Bronchial epithelial cell (primary cell): ENCODE data around the gene ABHD17C. TPM values are rescaled to one million over a fixed set of nuclear protein-coding genes. Genes with fewer than 3 reads are reported as not detected.

Experiments
- DNase-seq: peaks from one replicate; pipeline ENCODE4 v3.0.0-alpha.2; 2010; ENCODE audit warnings: low read depth
- FAIRE-seq: peaks from 2 replicates; lab custom pipeline; 2011; peaks lifted over from hg19 to GRCh38; lab: Jason Lieb, UNC
- H3K27me3 ChIP-seq: 2 replicates; pipeline ENCODE4 v1.5.1; 2011; ENCODE audit warnings: low read length; ENCODE audit not compliant: control insufficient read depth, insufficient read depth
- H3K36me3 ChIP-seq: 2 replicates; pipeline ENCODE4 v1.5.1; 2011; ENCODE audit warnings: low read length; ENCODE audit not compliant: control insufficient read depth, insufficient read depth
- H3K4me3 ChIP-seq: 2 replicates; pipeline ENCODE4 v1.5.1; 2011; ENCODE audit warnings: mild to moderate bottlenecking, low read depth, low read length, control low read depth
- CTCF ChIP-seq: IDR thresholded peaks from 2 replicates; pipeline ENCODE4 v1.5.1; 2011; ENCODE audit warnings: mild to moderate bottlenecking, moderate library complexity, low read length, control low read depth, inconsistent platforms; ENCODE audit not compliant: insufficient read depth, severe bottlenecking
- total RNA-seq: library from RNA; depleted of rRNA; stranded (reverse); fragments of >200 nt; gene quantifications from 2 replicates; pipeline ENCODE4 v1.2.1, GENCODE V29; 2014

The ABHD17C gene
- total RNA-seq, 1 donor from 2014 or later, result 30.5 TPM

DNA sequence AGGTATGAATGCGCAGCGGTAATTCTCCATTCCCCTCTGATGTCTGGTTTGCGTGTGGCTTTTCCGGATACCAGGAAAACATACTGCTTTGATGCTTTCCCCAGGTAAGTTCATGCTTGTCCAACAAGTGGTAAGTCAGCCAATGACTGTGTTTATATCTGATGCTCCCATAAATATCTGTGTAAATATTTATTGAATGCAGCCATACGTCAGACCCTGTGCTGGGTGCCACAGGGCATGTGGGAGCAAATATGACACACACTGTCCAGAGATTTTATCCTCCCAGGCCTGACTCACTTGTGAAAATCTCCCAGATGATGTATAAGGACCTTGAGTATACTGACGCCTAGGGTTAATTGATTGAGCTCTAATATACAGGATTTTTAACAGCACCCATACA is 54.5 kb downstream of the ABHD17C start:
- Histone ChIP-seq H3K36me3 (peaks cover 9% of the 10 kb centered on the region), H3K27me3 (no peaks in the 10 kb centered on the region), H3K4me3 (no peak overlapping the region)
- FAIRE-seq (peak; percentile 32), DNase-seq (peak; percentile 80)
- no peak for TF ChIP-seq CTCF

GRCh38 chr15:80750575-80750974 is 55.5 kb downstream of the ABHD17C start:
- Histone ChIP-seq H3K4me3 (no peak overlapping the region), H3K36me3 (peaks cover 10% of the 10 kb centered on the region), H3K27me3 (no peaks in the 10 kb centered on the region)
- TF ChIP-seq CTCF, result no peak
- FAIRE-seq, result no peak
- DNase-seq, result no peak

GRCh38 chr15:80752204-80752603 is 57.1 kb downstream of the ABHD17C start:
- Histone ChIP-seq H3K36me3 (peaks cover 10% of the 10 kb centered on the region), H3K27me3 (no peaks in the 10 kb centered on the region), H3K4me3 (no peak overlapping the region)
- no peak for FAIRE-seq
- no peak for TF ChIP-seq CTCF
- DNase-seq, result no peak

DNA sequence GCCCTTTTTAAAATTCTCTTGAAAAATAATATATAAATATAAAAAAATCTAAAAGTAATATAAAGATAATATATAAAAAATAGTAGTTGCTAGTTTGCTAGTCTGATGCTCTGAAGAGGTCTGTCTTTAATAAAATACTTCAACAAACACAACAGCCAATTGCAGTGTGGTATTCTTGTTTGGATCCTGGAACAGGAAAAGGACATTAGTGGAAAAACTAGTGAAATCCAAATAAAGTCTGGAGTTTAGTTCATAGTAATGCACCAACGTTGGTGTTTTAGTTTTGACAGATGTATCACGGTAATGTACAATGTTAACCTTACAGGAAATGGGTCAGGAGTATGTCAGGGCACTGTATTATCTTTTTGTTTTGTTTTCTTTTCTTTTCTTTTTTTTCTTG is 58.1 kb downstream of the ABHD17C start:
- peaks cover 10% of the 10 kb centered on the region for H3K36me3 ChIP-seq
- H3K4me3 ChIP-seq, result no peak overlapping the region
- TF ChIP-seq CTCF, result no peak
- FAIRE-seq (no peak), DNase-seq (no peak)
- H3K27me3 ChIP-seq, result no peaks in the 10 kb centered on the region

- Histone ChIP-seq H3K36me3 (peaks cover 10% of the 10 kb centered on the region), H3K4me3 (no peak overlapping the region), H3K27me3 (no peaks in the 10 kb centered on the region)
- TF ChIP-seq CTCF, result no peak
- no peak for DNase-seq
- no peak for FAIRE-seq
Measured at GRCh38 chr15:80754014-80754413, 58.9 kb downstream of the ABHD17C start.

- no peaks in the 10 kb centered on the region for H3K27me3 ChIP-seq
- FAIRE-seq, result no peak
- DNase-seq, result no peak
- no peak overlapping the region for H3K4me3 ChIP-seq
- TF ChIP-seq CTCF, result no peak
- peaks cover 8% of the 10 kb centered on the region for H3K36me3 ChIP-seq
Measured at GRCh38 chr15:80755885-80756284, 60.8 kb downstream of the ABHD17C start.
